SK-N-SH treated with all-trans-retinoic acid at 6 μM for 48 hours (cell line): ENCODE measurements around the gene SGPL1.

Source experiments
- BACH2 ChIP-seq: fragments of 250-450 bp; sonication (Bioruptor Pico); IDR thresholded peaks from 2 replicates; pipeline ENCODE4 v1.9.0; 2021; ENCODE audit warnings: mild to moderate bottlenecking, borderline replicate concordance
- CREB5 ChIP-seq: fragments of 250-450 bp; sonication (Bioruptor Pico); IDR thresholded peaks from 2 replicates; pipeline ENCODE4 v1.5.1; 2020; ENCODE audit warnings: low read depth, mild to moderate bottlenecking, moderate library complexity
- POU6F1 ChIP-seq: fragments of 250-450 bp; sonication (Bioruptor Pico); IDR thresholded peaks from 2 replicates; pipeline ENCODE4 v1.8.0; 2021; ENCODE audit warnings: low read depth, mild to moderate bottlenecking, moderate library complexity, borderline replicate concordance
- ZFP30 ChIP-seq: fragments of 450-650 bp; formaldehyde crosslinking; IDR thresholded peaks from 2 replicates; pipeline ENCODE4 v1.5.0; 2022; ENCODE audit warnings: mild to moderate bottlenecking, moderate library complexity

- TF ChIP-seq ZFP30 (no peak), POU6F1 (no peak), CREB5 (CRISPR knock-in tag) (no peak), BACH2 (CRISPR knock-in tag) (no peak)
Observed at GRCh38 chr10:70781461-70782051, 34.2 kb upstream of the SGPL1 start.
